HepG2 (cell line): Measurements from ENCODE around the gene CORO7. TPM values are rescaled to one million over a fixed set of nuclear protein-coding genes. Genes with fewer than 3 reads are reported as not detected.

Source experiments
- ATAC-seq: fragments of 200-7000 bp; cut with Tn5 transposase; 3 replicates; pipeline ENCODE4 v1.9.1; 2020; ENCODE audit warnings: mild to moderate bottlenecking, moderate library complexity
- BruUV-seq: library from RNA; stranded (reverse); fragments of 400-500 nt; replicated peaks from 2 replicates; lab custom pipeline; 2021; lab: Mats Ljungman, UMichigan
- CTCF ChIA-PET: fragments of 300-600 bp; formaldehyde crosslinking; extraction: SDS; loops from one replicate; lab custom pipeline; 2021; ENCODE audit warnings: low total read pairs, inconsistent platforms, low intra/inter-chr PET ratio; lab: Yijun Ruan, JAX
- POLR2A ChIA-PET: fragments of 350-600 bp; sonication (Branson Sonifier 250); formaldehyde crosslinking; loops from one replicate; lab custom pipeline; 2020; ENCODE audit warnings: antibody characterized with exemption, inconsistent platforms; lab: Yijun Ruan, JAX
- DNase-seq: peaks from one replicate; pipeline ENCODE4 v3.0.0-alpha.2; 2015; ENCODE audit warnings: low spot score
- FAIRE-seq: peaks from 3 replicates; lab custom pipeline; 2011; peaks lifted over from hg19 to GRCh38; lab: Jason Lieb, UNC
- H2AFZ ChIP-seq: one replicate; pipeline ENCODE4 v1.6.1; 2011; ENCODE audit warnings: low read length, inconsistent platforms
- H3K27ac ChIP-seq: fragments of 300-600 bp; 3 replicates; pipeline ENCODE4 v1.8.0; 2011; ENCODE audit warnings: mixed run types, mild to moderate bottlenecking, mixed read lengths, low read length, inconsistent platforms; ENCODE audit not compliant: insufficient read depth; ENCODE audit errors: extremely low read length
- H3K27me3 ChIP-seq, 2 experiments: fragments of 200-600 bp in 1 of 2; 2 replicates in 1 of 2; 3 replicates in 1 of 2; pipeline versions ENCODE4 v1.6.0 to v1.8.0; 2011; ENCODE audit warnings: low read length in 2 of 2, mild to moderate bottlenecking in 2 of 2, moderate library complexity in 2 of 2, inconsistent platforms in 1 of 2; ENCODE audit not compliant: insufficient read depth in 2 of 2, control insufficient read depth in 1 of 2
- H3K36me3 ChIP-seq, 2 experiments: fragments of 200-600 bp in 1 of 2; replicated peaks in 1 of 2; 2 replicates in 1 of 2; 3 replicates in 1 of 2; pipeline versions ENCODE4 v1.5.1 to v1.8.0; 2011; ENCODE audit warnings: low read length in 2 of 2, inconsistent platforms in 1 of 2; ENCODE audit not compliant: insufficient read depth in 2 of 2, control insufficient read depth in 1 of 2
- H3K4me1 ChIP-seq: 2 replicates; pipeline ENCODE4 v1.5.1; 2012; ENCODE audit warnings: low read length, inconsistent platforms; ENCODE audit not compliant: insufficient read depth
- H3K4me2 ChIP-seq: 2 replicates; pipeline ENCODE4 v1.6.0; 2011; ENCODE audit warnings: low read depth, low read length, inconsistent platforms
- H3K4me3 ChIP-seq, 3 experiments: fragments of 200-600 bp in 1 of 3; sonication (generic), shearing (Covaris generic) in 1 of 3; replicated peaks in 1 of 3; 2 replicates each; pipeline ENCODE4 v1.5.1; 2011 to 2016; ENCODE audit warnings: low read length in 3 of 3, inconsistent platforms in 2 of 3, low read depth in 2 of 3, mild to moderate bottlenecking in 2 of 3, control low read depth in 1 of 3, mixed read lengths in 1 of 3; ENCODE audit not compliant: insufficient read depth in 1 of 3
- H3K79me2 ChIP-seq: one replicate; pipeline ENCODE4 v1.6.1; 2011; ENCODE audit warnings: low read length, inconsistent platforms; ENCODE audit not compliant: insufficient read depth
- H3K9ac ChIP-seq: 2 replicates; pipeline ENCODE4 v1.6.0; 2011; ENCODE audit warnings: mild to moderate bottlenecking, low read depth, low read length, inconsistent platforms; ENCODE audit not compliant: insufficient read depth
- H3K9me3 ChIP-seq: 2 replicates; pipeline ENCODE4 v1.5.1; 2012; ENCODE audit warnings: mild to moderate bottlenecking, low read length
- H4K20me1 ChIP-seq: 2 replicates; pipeline ENCODE4 v1.6.0; 2011; ENCODE audit warnings: inconsistent platforms, mild to moderate bottlenecking, low read length, moderate library complexity; ENCODE audit not compliant: insufficient read depth
- CEBPG ChIP-seq: IDR thresholded peaks from 2 replicates; pipeline ENCODE4 v1.6.1; 2016
- FOXK1 ChIP-seq: sonication (generic); formaldehyde crosslinking; IDR thresholded peaks from 2 replicates; pipeline ENCODE4 v1.4.0; 2020; ENCODE audit warnings: low read depth, missing genetic modification reagents, borderline replicate concordance
- NFATC3 ChIP-seq: sonication (generic); formaldehyde crosslinking; IDR thresholded peaks from 2 replicates; pipeline ENCODE4 v1.5.1; 2020; ENCODE audit warnings: mild to moderate bottlenecking, missing genetic modification reagents
- RFX1 ChIP-seq: fragments of 450-650 bp; IDR thresholded peaks from 2 replicates; pipeline ENCODE4 v1.6.1; 2017
- TMF1 ChIP-seq: sonication (generic); formaldehyde crosslinking; IDR thresholded peaks from 2 replicates; pipeline ENCODE4 v1.8.1; 2022; ENCODE audit warnings: low read depth, missing genetic modification reagents
- ZBTB8A ChIP-seq: sonication (generic); formaldehyde crosslinking; IDR thresholded peaks from 2 replicates; pipeline ENCODE4 v1.4.0; 2020; ENCODE audit warnings: mild to moderate bottlenecking, low read depth, missing genetic modification reagents, borderline replicate concordance
- ZNF256 ChIP-seq: sonication (generic); formaldehyde crosslinking; conservative IDR thresholded peaks from 2 replicates; pipeline ENCODE4 v1.4.0; 2020; ENCODE audit warnings: missing genetic modification reagents
- ZNF292 ChIP-seq: sonication (generic); formaldehyde crosslinking; IDR thresholded peaks from 2 replicates; pipeline ENCODE4 v1.8.1; 2022; ENCODE audit warnings: mild to moderate bottlenecking, low read depth, missing genetic modification reagents, borderline replicate concordance
- ZNF30 ChIP-seq: sonication (generic); formaldehyde crosslinking; IDR thresholded peaks from 2 replicates; pipeline ENCODE4 v1.5.0; 2020; ENCODE audit warnings: mild to moderate bottlenecking, missing genetic modification reagents
- ZNF350 ChIP-seq: sonication (generic); formaldehyde crosslinking; IDR thresholded peaks from 2 replicates; pipeline ENCODE4 v1.4.0; 2020; ENCODE audit warnings: mild to moderate bottlenecking, low read depth, missing genetic modification reagents, borderline replicate concordance
- ZSCAN30 ChIP-seq: sonication (generic); formaldehyde crosslinking; IDR thresholded peaks from 2 replicates; pipeline ENCODE4 v1.5.0; 2020; ENCODE audit warnings: mild to moderate bottlenecking, missing genetic modification reagents
- WGBS: methylation state at CpG from one replicate; pipeline ENCODE4 v1.1.6; 2017; ENCODE audit warnings: low lambda C conversion rate; 5-methylcytosine and 5-hydroxymethylcytosine counted together
- in situ Hi-C: cut with HindIII; loops from 2 replicates; pipeline ENCODE4 v1.10.0; 2017; ENCODE audit warnings: low pct_unique_long_range_greater_than_20kb; ENCODE audit not compliant: extremely low pct_ligation_motif_present
- intact Hi-C: fragments of 100-400 bp; cut with micrococcal nuclease; formaldehyde crosslinking; loops from one replicate; pipeline ENCODE4 v1.10.0; 2022; ENCODE audit not compliant: unreplicated experiment
- polyA plus RNA-seq, 8 experiments: library from polyadenylated mRNA; depleted of rRNA in 3 of 8; stranded (reverse) in 7 of 8; unstranded in 1 of 8; fragments of >200 nt; fragmentation: Illumina TruSeq in 4 of 8; extraction: Trizol in 4 of 8; gene quantifications; 2 replicates each; pipeline versions ENCODE4 v1.2.1 to v1.2.3, GENCODE V29; 2011 to 2016; ENCODE audit warnings: low read depth in 4 of 8, missing spikeins in 1 of 8, mixed read lengths in 1 of 8; ENCODE audit not compliant: insufficient read depth in 1 of 8
- total RNA-seq, 5 experiments: library from RNA; depleted of rRNA; stranded (reverse); fragments of >200 nt; fragmentation: Illumina TruSeq; extraction: Trizol; gene quantifications; 2 replicates each; pipeline ENCODE4 v1.2.3, GENCODE V29; 2016; ENCODE audit warnings: low read depth in 1 of 5
- TF ChIP-seq, protein P1 (sequence below): sonication (generic); formaldehyde crosslinking; conservative IDR thresholded peaks from 2 replicates; pipeline ENCODE4 v1.8.0; 2022; ENCODE audit warnings: missing genetic modification reagents
- TF ChIP-seq, protein P2 (sequence below): sonication (generic); formaldehyde crosslinking; IDR thresholded peaks from 2 replicates; pipeline ENCODE4 v1.8.0; 2022; ENCODE audit warnings: missing genetic modification reagents, low read depth, mild to moderate bottlenecking, borderline replicate concordance
- TF ChIP-seq, protein P3 (sequence below): sonication (generic); formaldehyde crosslinking; IDR thresholded peaks from 2 replicates; pipeline ENCODE4 v1.4.0; 2020; ENCODE audit warnings: missing genetic modification reagents
- TF ChIP-seq, protein P4 (sequence below): sonication (generic); formaldehyde crosslinking; IDR thresholded peaks from 2 replicates; pipeline ENCODE4 v1.8.0; 2022; ENCODE audit warnings: missing genetic modification reagents, mild to moderate bottlenecking, moderate library complexity, borderline replicate concordance

CORO7 gene
- total and polyA plus RNA-seq, 2 of the 13 experiments (the other 11 are each of a cell fraction or from before 2014, with no cell fraction given): 9.9 to 14.3 TPM

DNA sequence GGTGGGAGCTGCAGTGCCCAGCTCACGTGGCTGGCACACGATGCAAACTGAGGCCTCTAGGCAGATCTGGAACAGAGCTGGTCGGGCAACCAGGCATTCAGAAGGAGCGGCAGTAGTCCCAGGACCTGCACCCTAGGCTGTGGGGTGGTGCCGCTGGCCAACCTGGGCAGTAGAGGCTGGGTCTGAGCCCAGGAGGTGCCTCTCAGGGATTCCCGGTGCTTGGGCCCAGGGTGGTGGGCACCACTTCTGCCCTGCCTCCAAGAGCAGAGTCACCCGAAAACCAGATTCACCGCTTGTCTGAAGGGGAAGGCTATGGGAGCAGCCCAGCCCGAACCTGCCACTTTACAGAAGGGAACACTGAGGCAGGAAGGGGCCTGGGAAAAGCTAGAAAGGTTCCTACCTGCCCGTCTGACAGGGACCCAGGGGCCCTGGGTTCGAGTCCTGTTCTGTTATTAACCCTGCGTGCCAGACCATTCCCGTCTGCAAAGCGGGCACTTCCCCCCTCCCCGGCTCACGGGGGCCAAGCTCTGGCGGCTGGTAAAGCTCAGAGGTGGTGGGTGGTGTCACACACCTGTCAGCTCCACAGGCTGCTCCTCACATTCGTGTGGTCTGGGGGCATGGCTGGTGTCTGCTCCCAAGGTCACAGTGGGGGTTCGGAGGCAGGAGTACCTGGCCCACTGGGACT, 83.6 kb downstream of the CORO7 start (continued):
- TF ChIP-seq, protein P1, sequence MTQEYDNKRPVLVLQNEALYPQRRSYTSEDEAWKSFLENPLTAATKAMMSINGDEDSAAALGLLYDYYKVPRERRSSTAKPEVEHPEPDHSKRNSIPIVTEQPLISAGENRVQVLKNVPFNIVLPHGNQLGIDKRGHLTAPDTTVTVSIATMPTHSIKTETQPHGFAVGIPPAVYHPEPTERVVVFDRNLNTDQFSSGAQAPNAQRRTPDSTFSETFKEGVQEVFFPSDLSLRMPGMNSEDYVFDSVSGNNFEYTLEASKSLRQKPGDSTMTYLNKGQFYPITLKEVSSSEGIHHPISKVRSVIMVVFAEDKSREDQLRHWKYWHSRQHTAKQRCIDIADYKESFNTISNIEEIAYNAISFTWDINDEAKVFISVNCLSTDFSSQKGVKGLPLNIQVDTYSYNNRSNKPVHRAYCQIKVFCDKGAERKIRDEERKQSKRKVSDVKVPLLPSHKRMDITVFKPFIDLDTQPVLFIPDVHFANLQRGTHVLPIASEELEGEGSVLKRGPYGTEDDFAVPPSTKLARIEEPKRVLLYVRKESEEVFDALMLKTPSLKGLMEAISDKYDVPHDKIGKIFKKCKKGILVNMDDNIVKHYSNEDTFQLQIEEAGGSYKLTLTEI (CRISPR knock-in tag): no peak
- TF ChIP-seq RFX1 (no peak), ZNF292 (CRISPR knock-in tag) (no peak), ZBTB8A (CRISPR knock-in tag) (no peak), FOXK1 (CRISPR knock-in tag) (no peak)
- TF ChIP-seq, protein P2, sequence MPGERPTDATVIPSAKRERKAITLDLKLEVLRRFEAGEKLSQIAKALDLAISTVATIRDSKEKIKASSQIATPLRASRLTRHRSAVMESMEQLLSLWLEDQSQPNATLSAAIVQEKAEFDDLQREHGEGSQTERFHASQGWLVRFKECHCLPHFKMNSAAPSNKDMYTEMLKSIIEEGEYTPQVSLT (CRISPR knock-in tag): no peak
- TF ChIP-seq, protein P3, sequence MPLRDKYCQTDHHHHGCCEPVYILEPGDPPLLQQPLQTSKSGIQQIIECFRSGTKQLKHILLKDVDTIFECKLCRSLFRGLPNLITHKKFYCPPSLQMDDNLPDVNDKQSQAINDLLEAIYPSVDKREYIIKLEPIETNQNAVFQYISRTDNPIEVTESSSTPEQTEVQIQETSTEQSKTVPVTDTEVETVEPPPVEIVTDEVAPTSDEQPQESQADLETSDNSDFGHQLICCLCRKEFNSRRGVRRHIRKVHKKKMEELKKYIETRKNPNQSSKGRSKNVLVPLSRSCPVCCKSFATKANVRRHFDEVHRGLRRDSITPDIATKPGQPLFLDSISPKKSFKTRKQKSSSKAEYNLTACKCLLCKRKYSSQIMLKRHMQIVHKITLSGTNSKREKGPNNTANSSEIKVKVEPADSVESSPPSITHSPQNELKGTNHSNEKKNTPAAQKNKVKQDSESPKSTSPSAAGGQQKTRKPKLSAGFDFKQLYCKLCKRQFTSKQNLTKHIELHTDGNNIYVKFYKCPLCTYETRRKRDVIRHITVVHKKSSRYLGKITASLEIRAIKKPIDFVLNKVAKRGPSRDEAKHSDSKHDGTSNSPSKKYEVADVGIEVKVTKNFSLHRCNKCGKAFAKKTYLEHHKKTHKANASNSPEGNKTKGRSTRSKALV: no peak
- TF ChIP-seq, all 625 proteins: peak for 0

DNA sequence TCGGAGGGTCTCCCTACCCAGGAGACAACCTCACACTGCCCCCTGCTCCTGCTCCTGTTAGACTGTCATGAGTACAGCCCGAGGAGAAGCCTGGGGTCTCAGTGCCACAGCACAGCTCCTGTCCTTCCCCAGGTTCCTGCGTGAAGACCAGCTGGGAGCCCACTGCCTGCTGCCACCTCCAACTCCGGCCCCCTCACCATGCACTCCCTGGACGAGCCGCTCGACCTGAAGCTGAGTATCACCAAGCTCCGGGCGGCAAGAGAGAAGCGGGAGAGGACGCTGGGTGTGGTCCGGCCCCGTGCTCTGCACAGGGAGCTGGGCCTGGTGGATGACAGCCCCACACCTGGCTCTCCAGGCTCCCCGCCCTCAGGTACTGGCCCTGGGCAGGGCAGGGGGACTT, 84.3 kb downstream of the CORO7 start:
- in situ Hi-C loops: no loop called here
- no peak for DNase-seq
- Histone ChIP-seq H3K4me2 (no peak overlapping the region), H3K4me1 (peaks cover 21% of the 10 kb centered on the region), H3K9ac (no peak overlapping the region), H3K27ac (no peak overlapping the region), H4K20me1 (no peaks in the 10 kb centered on the region), H3K9me3 (no peaks in the 10 kb centered on the region), H3K36me3 (no peaks in the 10 kb centered on the region), H3K4me3 (no peak overlapping the region), H3K79me2 (no peaks in the 10 kb centered on the region), H3K27me3 (no peaks in the 10 kb centered on the region), H2AFZ (no peak overlapping the region)
- ChIA-PET CTCF (interaction anchor here (1.6 to 3.4 kb wide), 2 partner anchors 78 to 132 kb away, joined by 4 to 17 read pairs; no protein-coding TSS in a partner anchor), POLR2A (no interaction called here)
- no peak for FAIRE-seq
- TF ChIP-seq ZSCAN30 (CRISPR knock-in tag): no peak
- no peak for TF ChIP-seq ZNF30
- no peak for TF ChIP-seq TMF1 (CRISPR knock-in tag)
- TF ChIP-seq CEBPG (CRISPR knock-in tag): no peak
- no peak for TF ChIP-seq NFATC3 (CRISPR knock-in tag)
- no peak for TF ChIP-seq ZNF256 (CRISPR knock-in tag)
- no peak for TF ChIP-seq ZNF350 (CRISPR knock-in tag)
- TF ChIP-seq, protein P4, sequence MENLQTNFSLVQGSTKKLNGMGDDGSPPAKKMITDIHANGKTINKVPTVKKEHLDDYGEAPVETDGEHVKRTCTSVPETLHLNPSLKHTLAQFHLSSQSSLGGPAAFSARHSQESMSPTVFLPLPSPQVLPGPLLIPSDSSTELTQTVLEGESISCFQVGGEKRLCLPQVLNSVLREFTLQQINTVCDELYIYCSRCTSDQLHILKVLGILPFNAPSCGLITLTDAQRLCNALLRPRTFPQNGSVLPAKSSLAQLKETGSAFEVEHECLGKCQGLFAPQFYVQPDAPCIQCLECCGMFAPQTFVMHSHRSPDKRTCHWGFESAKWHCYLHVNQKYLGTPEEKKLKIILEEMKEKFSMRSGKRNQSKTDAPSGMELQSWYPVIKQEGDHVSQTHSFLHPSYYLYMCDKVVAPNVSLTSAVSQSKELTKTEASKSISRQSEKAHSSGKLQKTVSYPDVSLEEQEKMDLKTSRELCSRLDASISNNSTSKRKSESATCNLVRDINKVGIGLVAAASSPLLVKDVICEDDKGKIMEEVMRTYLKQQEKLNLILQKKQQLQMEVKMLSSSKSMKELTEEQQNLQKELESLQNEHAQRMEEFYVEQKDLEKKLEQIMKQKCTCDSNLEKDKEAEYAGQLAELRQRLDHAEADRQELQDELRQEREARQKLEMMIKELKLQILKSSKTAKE (CRISPR knock-in tag): no peak
- no TSS peak for BruUV-seq
- WGBS: 66% methylated on average over 5 of the region's 14 CpGs
- intact Hi-C loops: no loop called here
- ATAC-seq: no peak
